ENCODE data around the gene CFDP1.

GRCh38 chr16:75394941-75395340 lies 38.4 kb downstream of the CFDP1 start:
- TF ChIP-seq EP300 (IDR thresholded peaks at IDR 0.05; ENCODE audit: low read depth): no peak
- no peak for TF ChIP-seq CTCF (IDR thresholded peaks at IDR 0.05)
